GM21619 (cell line): Measurements from ENCODE around the gene EMC10.

ENCODE experiments used
- ATAC-seq: cut with Tn5 transposase; IDR thresholded peaks from one replicate; pipeline ENCODE4 v1.9.1; 2021; ENCODE audit not compliant: unreplicated experiment

The EMC10 gene

GRCh38 chr19:50495020-50495531 lies 18.8 kb downstream of the EMC10 start:
- no peak for ATAC-seq

DNA sequence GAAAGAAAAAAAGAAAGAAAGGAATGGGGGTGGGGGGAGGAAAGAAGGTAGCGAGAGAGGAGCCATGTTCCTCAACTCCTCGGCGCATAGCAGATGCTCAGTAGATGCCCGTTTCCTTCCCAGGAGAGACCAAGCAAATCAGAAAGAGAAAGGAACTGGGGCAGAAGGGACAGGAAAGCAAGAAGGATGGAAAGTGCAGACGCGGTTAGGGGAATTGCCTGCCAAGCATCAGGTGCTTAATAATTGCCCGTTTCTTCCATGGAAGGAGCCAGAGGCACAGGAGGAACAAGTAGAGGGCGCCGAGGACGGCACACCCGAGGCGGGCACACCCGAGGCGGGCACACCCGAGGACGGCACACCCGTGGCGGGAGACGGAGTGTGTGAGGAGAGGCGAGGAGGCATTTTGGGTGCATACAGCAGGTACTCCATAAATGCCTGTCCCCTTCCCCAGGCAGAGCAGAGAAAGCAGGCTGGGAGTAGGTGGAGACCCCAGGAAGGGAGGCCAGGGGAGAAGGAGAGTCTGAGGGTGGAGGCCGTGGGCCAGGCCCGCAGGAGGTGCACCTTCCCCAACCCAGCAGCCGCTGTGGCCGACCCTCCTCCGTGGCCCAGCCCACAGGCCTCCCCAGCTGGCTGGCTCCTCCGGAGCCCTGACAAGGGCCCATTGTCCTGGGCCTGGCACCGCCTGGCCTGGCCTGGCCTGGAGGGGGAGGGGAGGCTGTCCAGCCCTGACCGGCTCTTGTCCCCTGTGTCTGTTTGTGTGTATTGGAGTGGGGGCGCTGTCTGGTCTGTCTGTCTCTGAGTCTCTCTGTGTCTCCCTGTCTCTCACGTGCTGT lies 20.1 kb downstream of the EMC10 start:
- no peak for ATAC-seq

GRCh38 chr19:50497022-50497405 lies 20.7 kb downstream of the EMC10 start:
- ATAC-seq = no peak

DNA sequence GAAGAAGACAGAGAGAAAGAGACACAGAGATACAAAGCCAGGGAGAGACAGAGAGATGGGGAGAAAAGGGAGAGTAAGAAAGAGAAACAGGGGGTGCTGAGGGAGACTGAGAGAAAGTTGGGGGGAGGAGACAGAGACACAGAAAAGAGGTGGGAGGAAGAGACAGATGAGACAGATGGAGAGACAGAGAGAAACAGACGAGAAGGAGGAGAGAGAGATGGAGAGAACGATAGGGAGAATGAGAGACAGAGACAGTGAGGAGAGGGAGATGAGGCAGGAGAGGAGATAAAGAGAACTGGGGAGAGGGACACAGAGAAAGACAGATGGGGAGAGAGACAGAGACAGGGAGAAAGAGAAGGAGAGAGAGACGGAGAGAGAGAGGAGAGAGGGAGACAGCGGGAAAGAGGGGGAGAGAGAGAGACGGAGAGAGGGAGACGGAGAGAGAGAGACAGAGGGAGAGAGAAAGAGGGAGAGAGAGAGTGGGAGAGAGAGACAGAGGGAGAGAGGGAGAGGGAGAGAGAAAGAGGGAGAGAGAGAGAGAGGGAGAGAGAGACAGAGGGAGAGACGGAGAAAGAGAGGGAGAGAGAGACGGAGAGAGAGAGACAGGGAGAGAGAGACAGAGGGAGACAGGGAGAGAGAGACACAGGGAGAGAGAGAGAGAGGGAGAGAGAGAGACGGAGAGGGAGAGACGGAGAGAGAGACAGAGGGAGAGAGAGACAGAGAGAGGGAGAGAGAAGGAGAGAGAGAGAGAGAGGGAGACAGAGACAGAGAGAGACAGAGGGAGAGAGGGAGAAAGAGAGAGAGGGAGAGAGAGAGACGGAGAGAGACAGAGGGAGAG lies 22.1 kb downstream of the EMC10 start:
- ATAC-seq = no peak

DNA sequence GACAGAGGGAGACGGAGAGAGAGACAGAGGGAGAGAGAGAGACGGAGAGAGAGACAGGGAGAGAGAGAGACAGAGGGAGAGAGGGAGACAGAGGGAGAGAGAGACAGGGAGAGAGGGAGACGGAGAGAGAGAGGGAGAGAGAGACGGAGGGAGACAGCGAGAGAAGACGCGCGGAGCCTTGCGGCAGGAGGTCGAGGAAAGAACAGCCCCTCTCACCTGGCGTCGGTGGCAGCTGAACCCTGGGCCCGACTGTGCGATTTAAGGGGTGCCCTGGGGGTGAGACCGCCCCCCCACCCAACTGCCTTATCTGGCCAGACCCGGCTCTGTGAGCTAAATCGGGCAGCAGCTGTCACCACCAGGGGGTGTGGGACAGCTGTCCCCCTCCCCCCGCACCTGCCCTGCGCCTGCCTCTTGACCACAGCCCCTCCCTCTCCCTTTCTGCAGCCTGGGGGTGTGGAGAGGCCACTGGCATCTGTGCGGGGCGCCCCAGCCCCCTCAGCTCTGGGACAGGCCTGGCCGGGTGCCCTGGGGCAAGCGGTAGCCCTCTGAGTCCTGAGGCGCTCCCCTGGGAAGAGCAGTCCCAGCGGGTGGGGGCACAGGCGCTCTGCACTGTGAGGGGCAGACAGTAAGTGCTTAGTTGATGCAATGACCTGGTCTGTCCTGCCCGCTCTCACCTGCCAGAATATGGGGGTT lies 23.9 kb downstream of the EMC10 start:
- ATAC-seq = no peak

- ATAC-seq = no peak
Observed at GRCh38 chr19:50500753-50501151, 24.4 kb downstream of the EMC10 start.

DNA sequence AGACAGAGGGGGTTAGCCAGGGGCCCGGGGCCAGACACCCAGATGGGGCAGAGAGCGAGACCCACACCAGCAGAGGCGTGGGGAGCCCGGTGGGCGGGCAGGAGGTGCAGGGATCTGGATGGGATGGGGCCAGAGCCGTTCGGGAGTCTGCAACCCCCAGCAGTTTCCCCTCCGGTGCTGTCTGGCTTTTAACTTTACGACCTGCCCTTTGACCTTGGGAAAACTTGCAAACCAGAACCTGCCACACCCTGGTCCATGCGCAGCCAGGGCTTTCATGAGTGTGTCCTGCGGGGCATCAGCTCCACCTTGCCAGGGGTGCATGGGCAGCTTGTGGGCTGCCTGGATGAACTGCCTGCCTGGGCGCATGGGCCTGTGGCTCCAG lies 24.9 kb downstream of the EMC10 start:
- ATAC-seq = no peak

GRCh38 chr19:50501568-50502475 lies 25.5 kb downstream of the EMC10 start:
- no peak for ATAC-seq

GRCh38 chr19:50505856-50506611 lies 29.7 kb downstream of the EMC10 start:
- no peak for ATAC-seq

DNA sequence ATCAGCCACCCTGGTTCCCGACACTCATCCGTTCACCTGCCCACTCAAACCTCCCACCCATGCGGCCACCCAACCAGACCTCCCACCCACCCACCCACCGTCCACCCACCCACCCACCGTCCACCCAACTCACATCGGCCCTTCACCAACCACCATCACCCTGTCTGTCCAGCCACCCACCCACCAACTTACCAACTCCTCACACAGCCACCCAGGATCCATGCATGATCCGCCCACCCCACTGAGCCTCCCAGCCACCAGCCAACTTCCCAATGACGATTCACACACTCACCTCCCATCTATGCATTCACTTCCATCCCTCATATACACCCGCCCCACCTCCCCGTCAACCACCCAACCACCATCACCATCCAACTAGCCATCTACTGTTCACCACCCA lies 30.4 kb downstream of the EMC10 start:
- no peak for ATAC-seq

DNA sequence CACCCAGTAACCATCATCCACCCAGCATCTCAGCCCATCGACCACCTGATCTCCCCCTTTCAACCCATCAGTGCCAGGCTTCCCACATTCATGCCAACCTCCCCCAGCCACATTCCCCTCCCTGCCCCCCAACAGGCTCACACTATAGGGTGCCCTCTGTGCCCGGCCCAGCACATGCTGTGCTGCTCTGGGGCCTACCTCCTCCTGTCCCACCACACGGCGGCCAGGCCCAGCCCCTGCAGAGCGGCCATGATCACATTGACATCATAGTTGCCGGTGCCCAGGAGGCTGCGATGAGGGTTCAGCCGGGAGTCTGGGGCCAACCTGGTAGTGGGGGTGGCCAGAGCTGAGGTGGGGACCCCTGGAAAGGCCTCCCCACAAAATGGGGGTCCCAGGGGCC lies 31.1 kb downstream of the EMC10 start:
- no peak for ATAC-seq

GRCh38 chr19:50508843-50509190 lies 32.5 kb downstream of the EMC10 start:
- no peak for ATAC-seq

GRCh38 chr19:50509366-50509765 lies 33.1 kb downstream of the EMC10 start:
- no peak for ATAC-seq

DNA sequence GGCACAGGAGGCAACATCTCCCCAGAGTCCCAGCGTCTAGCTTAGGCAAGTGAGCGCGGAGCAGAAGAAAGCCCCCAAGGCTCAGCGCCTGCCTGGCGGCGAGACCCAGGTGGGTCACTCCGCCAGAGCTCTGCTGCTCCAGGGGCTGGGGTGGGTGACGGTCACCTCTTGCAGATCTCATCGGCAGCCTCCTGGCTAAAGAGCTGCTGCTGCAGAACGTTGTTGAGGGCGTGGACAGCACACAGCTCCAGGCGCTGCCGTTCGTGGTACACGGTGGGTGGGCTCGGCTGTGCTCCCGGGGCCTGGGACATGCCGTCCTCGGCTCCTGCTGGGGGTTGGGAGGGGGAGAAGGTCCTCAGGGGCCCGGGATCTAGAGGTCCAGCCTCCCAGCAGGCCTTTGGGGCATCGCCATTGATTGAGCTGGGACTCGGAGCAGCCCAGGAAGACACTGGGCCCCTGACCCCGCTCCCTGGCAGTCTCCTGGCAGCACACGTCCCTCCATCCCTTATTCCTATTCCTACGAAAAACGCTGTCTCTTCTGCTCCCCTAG lies 33.9 kb downstream of the EMC10 start:
- no peak for ATAC-seq

DNA sequence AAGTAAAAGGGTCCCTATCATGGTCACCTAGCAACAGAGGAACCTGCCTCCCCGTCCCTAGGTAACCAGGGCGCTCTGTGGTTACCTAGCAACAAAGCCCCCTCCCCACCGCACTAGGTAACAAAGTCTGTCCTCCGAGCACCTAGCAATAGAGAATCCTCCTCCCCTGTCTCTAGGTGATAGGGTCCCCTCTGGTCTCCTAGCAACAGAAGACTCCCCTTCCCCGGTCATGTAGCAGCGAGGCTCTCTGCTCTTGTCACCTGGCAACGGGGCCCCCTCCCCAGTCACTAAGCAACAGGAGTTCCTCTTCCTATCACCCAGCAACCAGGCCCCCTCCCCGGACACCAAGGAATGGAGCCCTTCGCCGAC lies 34.4 kb downstream of the EMC10 start:
- no peak for ATAC-seq

- peak; percentile 83 for ATAC-seq
Observed at GRCh38 chr19:50511069-50511822, 34.9 kb downstream of the EMC10 start, which contains the start of gene JOSD2. Gene JOSD2, minus strand, starts transcription at chr19:50511191. Its CDS starts 760 bp downstream, at chr19:50510431.

DNA sequence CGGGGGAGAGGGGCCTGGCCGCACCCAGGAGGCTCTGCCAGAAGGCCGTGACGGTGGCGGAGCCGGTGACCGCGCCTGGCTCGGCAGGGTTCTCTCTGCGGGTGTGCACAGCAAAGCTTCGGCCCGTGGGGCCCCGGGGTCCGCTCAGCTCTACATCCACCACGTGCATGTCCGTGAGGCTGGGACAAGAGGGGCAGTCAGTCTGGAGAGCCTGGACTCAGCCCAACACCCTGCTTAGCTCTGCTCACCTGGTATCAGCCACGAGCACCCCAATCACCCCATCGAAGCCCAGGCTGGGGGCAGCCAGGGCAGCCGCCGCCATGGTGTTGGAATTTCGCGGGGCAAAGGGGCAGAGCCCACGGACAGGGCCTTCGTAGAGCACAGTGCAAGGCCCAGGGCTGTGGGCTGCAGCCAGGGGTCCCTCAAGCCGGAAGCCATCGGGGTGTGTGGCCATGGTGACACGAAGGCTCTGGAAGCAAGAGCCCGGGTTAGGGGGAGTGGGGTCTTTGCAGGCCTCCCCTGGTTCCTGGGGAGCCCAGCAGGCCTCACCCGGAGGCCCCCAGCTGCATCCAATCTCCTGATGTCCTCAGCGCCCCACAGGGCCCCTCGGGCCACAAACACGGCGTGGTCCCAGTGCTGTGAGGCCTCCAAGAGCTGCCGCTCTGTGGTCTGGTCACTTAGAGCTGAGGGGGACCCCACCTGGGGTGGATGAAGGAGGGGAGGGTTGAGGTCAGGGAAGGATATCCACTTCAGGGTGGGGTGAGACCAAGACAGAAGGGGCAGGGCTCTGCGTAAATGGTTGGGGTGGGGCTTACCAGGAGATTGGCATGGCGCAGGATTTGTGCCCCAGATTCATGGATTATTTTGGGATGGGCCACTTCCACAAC lies 36.0 kb downstream of the EMC10 start:
- ATAC-seq = no peak
